WTC11 (cell line): ENCODE results near the gene CHRNE. TPM values are rescaled to one million over a fixed set of nuclear protein-coding genes. Genes with fewer than 3 reads are reported as not detected.

Experiments used
- ATAC-seq: fragments of 200-7000 bp; cut with Tn5 transposase; 2 replicates; pipeline ENCODE4 v1.10.0; 2021; ENCODE audit warnings: mild to moderate bottlenecking, moderate library complexity
- Bru-seq: library from RNA; stranded (reverse); fragments of 400-500 nt; gene quantifications from one replicate; lab custom pipeline; 2021; lab: Mats Ljungman, UMichigan
- CTCF ChIA-PET: fragments of 300-600 bp; sonication (Branson Sonifier 250); formaldehyde crosslinking; loops from one replicate; lab custom pipeline; 2021; ENCODE audit warnings: antibody characterized with exemption; lab: Charles Lee
- POLR2A ChIA-PET: fragments of 350-600 bp; sonication (Branson Sonifier 250); formaldehyde crosslinking; loops from one replicate; lab custom pipeline; 2021; ENCODE audit warnings: antibody characterized with exemption; lab: Charles Lee
- DNase-seq: peaks from one replicate; pipeline ENCODE4 v3.0.0; 2021; ENCODE audit warnings: low spot score
- H3K27ac Mint-ChIP-seq: 2 replicates; pipeline ENCODE4 v1.8.0; 2021; ENCODE audit warnings: mixed read lengths
- H3K27me3 Mint-ChIP-seq: 2 replicates; pipeline ENCODE4 v1.8.0; 2021; ENCODE audit warnings: low read depth, mild to moderate bottlenecking, moderate library complexity, mixed read lengths
- H3K36me3 Mint-ChIP-seq: 2 replicates; pipeline ENCODE4 v1.8.0; 2021; ENCODE audit warnings: mixed read lengths
- H3K4me1 Mint-ChIP-seq: 2 replicates; pipeline ENCODE4 v1.8.0; 2022; ENCODE audit warnings: mixed read lengths
- H3K4me3 Mint-ChIP-seq: 2 replicates; pipeline ENCODE4 v1.8.0; 2021; ENCODE audit warnings: mild to moderate bottlenecking, moderate library complexity, mixed read lengths
- H3K9me3 Mint-ChIP-seq: 2 replicates; pipeline ENCODE4 v1.8.0; 2021; ENCODE audit warnings: mixed read lengths
- AR ChIP-seq: fragments of 250-450 bp; sonication (Bioruptor Pico); IDR thresholded peaks from 2 replicates; pipeline ENCODE4 v1.9.0; 2021; ENCODE audit warnings: mild to moderate bottlenecking
- CDX4 ChIP-seq: fragments of 250-450 bp; sonication (Bioruptor Pico); IDR thresholded peaks from 2 replicates; pipeline ENCODE4 v1.9.0; 2021; ENCODE audit warnings: moderate library complexity, mild to moderate bottlenecking, inconsistent platforms, borderline replicate concordance
- CTCF ChIP-seq: fragments of 200-600 bp; IDR thresholded peaks from 2 replicates; pipeline ENCODE4 v1.8.0; 2022; ENCODE audit warnings: antibody characterized with exemption
- ETV6 ChIP-seq: sonication (generic); formaldehyde crosslinking; IDR thresholded peaks from 2 replicates; pipeline ENCODE4 v1.8.1; 2022; ENCODE audit warnings: mild to moderate bottlenecking, missing genetic modification reagents
- FOXP4 ChIP-seq: sonication (generic); formaldehyde crosslinking; IDR thresholded peaks from 2 replicates; pipeline ENCODE4 v1.8.0; 2022; ENCODE audit warnings: mild to moderate bottlenecking, missing genetic modification reagents
- IRF2 ChIP-seq: sonication (generic); formaldehyde crosslinking; IDR thresholded peaks from 2 replicates; pipeline ENCODE4 v1.8.0; 2022; ENCODE audit warnings: low read depth, missing genetic modification reagents, borderline replicate concordance
- JAZF1 ChIP-seq: fragments of 250-450 bp; sonication (Bioruptor Pico); IDR thresholded peaks from 2 replicates; pipeline ENCODE4 v1.9.0; 2021; ENCODE audit warnings: moderate library complexity, mild to moderate bottlenecking, inconsistent platforms
- MAX ChIP-seq: sonication (generic); formaldehyde crosslinking; IDR thresholded peaks from 2 replicates; pipeline ENCODE4 v1.8.0; 2022; ENCODE audit warnings: mild to moderate bottlenecking, missing genetic modification reagents
- NFE2L1 ChIP-seq: sonication (generic); formaldehyde crosslinking; IDR thresholded peaks from 2 replicates; pipeline ENCODE4 v1.8.1; 2023; ENCODE audit warnings: missing genetic modification reagents
- PRRX2 ChIP-seq: fragments of 250-450 bp; sonication (Bioruptor Pico); IDR thresholded peaks from 2 replicates; pipeline ENCODE4 v1.8.0; 2021; ENCODE audit warnings: mild to moderate bottlenecking
- SOX15 ChIP-seq: fragments of 250-450 bp; sonication (Bioruptor Pico); IDR thresholded peaks from 2 replicates; pipeline ENCODE4 v1.9.0; 2021; ENCODE audit warnings: mild to moderate bottlenecking
- ZBTB21 ChIP-seq: sonication (generic); formaldehyde crosslinking; IDR thresholded peaks from 2 replicates; pipeline ENCODE4 v1.8.1; 2023; ENCODE audit warnings: mild to moderate bottlenecking, missing genetic modification reagents, borderline replicate concordance
- ZNF219 ChIP-seq: sonication (generic); formaldehyde crosslinking; IDR thresholded peaks from 2 replicates; pipeline ENCODE4 v1.8.0; 2023; ENCODE audit warnings: missing genetic modification reagents, mild to moderate bottlenecking, borderline replicate concordance
- ZNF263 ChIP-seq: sonication (generic); formaldehyde crosslinking; IDR thresholded peaks from 2 replicates; pipeline ENCODE4 v1.8.1; 2022; ENCODE audit warnings: low read depth, mild to moderate bottlenecking, moderate library complexity, missing genetic modification reagents
- long read RNA-seq, 3 experiments: library from RNA in 1 of 3; library from capped mRNA in 1 of 3; library from polyadenylated mRNA in 1 of 3; unstranded in 2 of 3; stranded (forward) in 1 of 3; transcript quantifications; one replicate each; pipeline ENCODE4 v2.0.0, GENCODE V29; 2021
- total RNA-seq: library from RNA; stranded (reverse); gene quantifications from 3 replicates; pipeline ENCODE4 v1.2.3, GENCODE V29; 2021
- TF ChIP-seq, protein P1 (sequence below): sonication (generic); formaldehyde crosslinking; IDR thresholded peaks from 2 replicates; pipeline ENCODE4 v1.8.1; 2023; ENCODE audit warnings: mild to moderate bottlenecking, missing genetic modification reagents, moderate library complexity
- TF ChIP-seq, protein P2 (sequence below): sonication (generic); formaldehyde crosslinking; IDR thresholded peaks from 2 replicates; pipeline ENCODE4 v1.8.1; 2022; ENCODE audit warnings: mild to moderate bottlenecking, missing genetic modification reagents, moderate library complexity, borderline replicate concordance
- TF ChIP-seq, protein P3 (sequence below): sonication (generic); formaldehyde crosslinking; IDR thresholded peaks from 2 replicates; pipeline ENCODE4 v1.8.0; 2022; ENCODE audit warnings: missing genetic modification reagents

CHRNE gene
- total RNA-seq (0.64 to 0.78 TPM (median 0.70 TPM) in 3 replicates), Bru-seq, nascent RNA (percentile 45 among the genes with signal in this experiment)
- long read RNA-seq, experiment 1, partial matches to known transcripts = 1 of 6 reads
- long read RNA-seq, experiment 1, other reads (novel, unspliced or antisense) = 5 of 6 reads
- long read RNA-seq, experiment 2, partial matches to known transcripts = 1 of 3 reads
- long read RNA-seq, experiment 2, other reads (novel, unspliced or antisense) = 2 of 3 reads
- long read RNA-seq, experiment 3, partial matches to known transcripts = 0 of 1 reads
- long read RNA-seq, experiment 3, other reads (novel, unspliced or antisense) = 1 of 1 reads

DNA sequence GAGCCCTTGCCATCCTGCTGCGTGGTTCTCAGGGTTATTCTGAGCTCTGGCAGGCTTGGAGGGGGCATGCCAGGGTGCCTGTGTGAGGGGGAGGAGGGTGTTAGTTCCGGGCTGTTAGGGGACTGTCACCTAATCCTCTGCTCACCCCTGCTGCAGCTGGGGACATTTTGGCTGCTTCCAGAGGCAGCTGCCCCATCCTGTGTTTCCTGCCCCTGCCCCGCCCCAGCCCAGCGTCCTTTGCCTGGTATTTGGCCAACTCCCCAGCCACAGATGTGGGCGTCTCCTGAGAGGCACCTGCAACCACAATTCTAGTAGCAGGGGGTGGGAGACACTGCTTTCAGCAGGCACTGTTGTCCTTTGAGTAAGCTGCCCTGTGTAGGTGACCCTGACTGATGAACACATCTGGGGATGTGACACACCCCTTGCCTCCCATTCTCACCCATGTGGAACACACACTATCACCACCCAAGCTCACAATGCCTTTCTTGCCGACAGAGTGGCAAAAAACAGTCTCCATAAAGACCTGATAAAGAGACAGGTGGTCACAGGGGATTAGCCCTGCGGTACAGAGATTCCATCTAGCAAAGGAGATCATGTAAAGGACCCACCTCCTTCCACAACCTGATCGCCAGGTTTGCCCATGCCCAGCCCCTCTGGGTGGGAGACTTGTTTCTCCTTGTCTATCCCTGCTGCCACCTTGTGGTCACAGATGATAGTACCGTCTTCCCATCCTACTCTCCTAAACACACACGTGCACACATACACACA, at the start of gene CHRNE:
TSS of gene CHRNE (minus strand) at position 48 of the 768 bp plus-strand sequence. CDS start at position 13, 35 bp downstream.
- no peaks in the 10 kb centered on the region for H3K9me3 Mint-ChIP-seq
- ChIA-PET CTCF (interaction anchor here (0.6 to 1.8 kb wide), 14 partner anchors 31 to 425 kb away, joined by 3 to 7 read pairs (median 3); partner anchors contain the start of genes MED11, PSMB6, RNF167 and SLC25A11), POLR2A (interaction anchor here (1.0 to 1.1 kb wide), 2 partner anchors 37 to 64 kb away, joined by 3 read pairs; partner anchors contain the start of genes RNF167 and SLC25A11)
- peaks cover 13% of the 10 kb centered on the region for H3K4me1 Mint-ChIP-seq
- peak; percentile 37 for ATAC-seq
- 0 out of 2 replicates have a peak within 1 kb of the TSS, but pooled peaks have one; percentile 1 for H3K4me3 Mint-ChIP-seq
- peaks cover 10% of the 10 kb centered on the region for H3K27me3 Mint-ChIP-seq
- DNase-seq = peak; percentile 91
- TF ChIP-seq CTCF = peak; percentile 88
- TF ChIP-seq, protein P1, sequence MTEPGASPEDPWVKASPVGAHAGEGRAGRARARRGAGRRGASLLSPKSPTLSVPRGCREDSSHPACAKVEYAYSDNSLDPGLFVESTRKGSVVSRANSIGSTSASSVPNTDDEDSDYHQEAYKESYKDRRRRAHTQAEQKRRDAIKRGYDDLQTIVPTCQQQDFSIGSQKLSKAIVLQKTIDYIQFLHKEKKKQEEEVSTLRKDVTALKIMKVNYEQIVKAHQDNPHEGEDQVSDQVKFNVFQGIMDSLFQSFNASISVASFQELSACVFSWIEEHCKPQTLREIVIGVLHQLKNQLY (CRISPR knock-in tag) = no peak
- no peaks in the 10 kb centered on the region for H3K36me3 Mint-ChIP-seq
- H3K27ac Mint-ChIP-seq = peak within 1 kb of the TSS; percentile 6; the same call in 1 of the 2 replicates

DNA sequence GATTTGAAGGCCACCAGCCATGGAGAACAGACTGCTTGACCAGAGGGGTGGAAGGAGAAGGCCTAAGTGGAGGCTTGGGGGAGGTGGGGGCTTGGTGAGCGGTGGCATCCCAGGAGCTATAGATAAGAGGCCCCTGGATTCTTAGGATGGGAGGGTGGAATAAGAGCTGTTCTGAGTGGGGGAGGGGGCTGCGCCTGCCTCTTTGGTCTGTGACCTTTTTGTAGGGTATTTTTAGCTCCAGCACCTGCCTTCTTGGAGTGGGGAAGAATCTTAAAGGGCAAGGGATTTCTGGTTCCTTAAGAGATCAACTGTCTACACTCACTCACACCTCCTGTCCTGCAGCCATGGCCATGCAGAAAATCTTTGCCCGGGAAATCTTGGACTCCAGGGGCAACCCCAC, 48.6 kb upstream of the CHRNE start:
- CTCF ChIA-PET = interaction anchor here (0.6 to 5.4 kb wide), 8 partner anchors 8 to 111 kb away, joined by 3 to 27 read pairs (median 4); partner anchors contain the start of genes CAMTA2, INCA1, KIF1C and RNF167
- Mint-ChIP-seq H3K36me3 (peaks cover 6% of the 10 kb centered on the region), H3K9me3 (no peaks in the 10 kb centered on the region), H3K4me1 (peaks cover 35% of the 10 kb centered on the region), H3K27me3 (no peaks in the 10 kb centered on the region), H3K4me3 (peak overlapping the region; percentile 85), H3K27ac (no peak overlapping the region)
- ATAC-seq (no peak), DNase-seq (no peak)
- POLR2A ChIA-PET = interaction anchor here (0.7 to 2.5 kb wide), 5 partner anchors 8 to 52 kb away, joined by 3 to 18 read pairs (median 5); partner anchors contain the start of genes C17orf107, RNF167, SLC25A11 and SPAG7
- TF ChIP-seq MAX (no peak), NFE2L1 (no peak), PRRX2 (no peak), AR (CRISPR knock-in tag) (no peak), JAZF1 (CRISPR knock-in tag) (no peak), ETV6 (CRISPR knock-in tag) (no peak), ZNF219 (CRISPR knock-in tag) (no peak), SOX15 (CRISPR knock-in tag) (no peak), IRF2 (CRISPR knock-in tag) (no peak), FOXP4 (no peak), CDX4 (no peak), ZNF263 (CRISPR knock-in tag) (no peak), ZBTB21 (CRISPR knock-in tag) (no peak)
- TF ChIP-seq, protein P2, sequence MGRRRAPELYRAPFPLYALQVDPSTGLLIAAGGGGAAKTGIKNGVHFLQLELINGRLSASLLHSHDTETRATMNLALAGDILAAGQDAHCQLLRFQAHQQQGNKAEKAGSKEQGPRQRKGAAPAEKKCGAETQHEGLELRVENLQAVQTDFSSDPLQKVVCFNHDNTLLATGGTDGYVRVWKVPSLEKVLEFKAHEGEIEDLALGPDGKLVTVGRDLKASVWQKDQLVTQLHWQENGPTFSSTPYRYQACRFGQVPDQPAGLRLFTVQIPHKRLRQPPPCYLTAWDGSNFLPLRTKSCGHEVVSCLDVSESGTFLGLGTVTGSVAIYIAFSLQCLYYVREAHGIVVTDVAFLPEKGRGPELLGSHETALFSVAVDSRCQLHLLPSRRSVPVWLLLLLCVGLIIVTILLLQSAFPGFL (CRISPR knock-in tag) = no peak
- TF ChIP-seq, protein P3, sequence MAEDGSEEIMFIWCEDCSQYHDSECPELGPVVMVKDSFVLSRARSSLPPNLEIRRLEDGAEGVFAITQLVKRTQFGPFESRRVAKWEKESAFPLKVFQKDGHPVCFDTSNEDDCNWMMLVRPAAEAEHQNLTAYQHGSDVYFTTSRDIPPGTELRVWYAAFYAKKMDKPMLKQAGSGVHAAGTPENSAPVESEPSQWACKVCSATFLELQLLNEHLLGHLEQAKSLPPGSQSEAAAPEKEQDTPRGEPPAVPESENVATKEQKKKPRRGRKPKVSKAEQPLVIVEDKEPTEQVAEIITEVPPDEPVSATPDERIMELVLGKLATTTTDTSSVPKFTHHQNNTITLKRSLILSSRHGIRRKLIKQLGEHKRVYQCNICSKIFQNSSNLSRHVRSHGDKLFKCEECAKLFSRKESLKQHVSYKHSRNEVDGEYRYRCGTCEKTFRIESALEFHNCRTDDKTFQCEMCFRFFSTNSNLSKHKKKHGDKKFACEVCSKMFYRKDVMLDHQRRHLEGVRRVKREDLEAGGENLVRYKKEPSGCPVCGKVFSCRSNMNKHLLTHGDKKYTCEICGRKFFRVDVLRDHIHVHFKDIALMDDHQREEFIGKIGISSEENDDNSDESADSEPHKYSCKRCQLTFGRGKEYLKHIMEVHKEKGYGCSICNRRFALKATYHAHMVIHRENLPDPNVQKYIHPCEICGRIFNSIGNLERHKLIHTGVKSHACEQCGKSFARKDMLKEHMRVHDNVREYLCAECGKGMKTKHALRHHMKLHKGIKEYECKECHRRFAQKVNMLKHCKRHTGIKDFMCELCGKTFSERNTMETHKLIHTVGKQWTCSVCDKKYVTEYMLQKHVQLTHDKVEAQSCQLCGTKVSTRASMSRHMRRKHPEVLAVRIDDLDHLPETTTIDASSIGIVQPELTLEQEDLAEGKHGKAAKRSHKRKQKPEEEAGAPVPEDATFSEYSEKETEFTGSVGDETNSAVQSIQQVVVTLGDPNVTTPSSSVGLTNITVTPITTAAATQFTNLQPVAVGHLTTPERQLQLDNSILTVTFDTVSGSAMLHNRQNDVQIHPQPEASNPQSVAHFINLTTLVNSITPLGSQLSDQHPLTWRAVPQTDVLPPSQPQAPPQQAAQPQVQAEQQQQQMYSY (CRISPR knock-in tag) = no peak
